GM18868 (cell line): Measurements from ENCODE around the gene IGF1R.

Experiments used
- ATAC-seq: cut with Tn5 transposase; IDR thresholded peaks from one replicate; pipeline ENCODE4 v1.9.1; 2021; ENCODE audit warnings: mild to moderate bottlenecking, moderate library complexity; ENCODE audit not compliant: unreplicated experiment

The IGF1R gene

DNA sequence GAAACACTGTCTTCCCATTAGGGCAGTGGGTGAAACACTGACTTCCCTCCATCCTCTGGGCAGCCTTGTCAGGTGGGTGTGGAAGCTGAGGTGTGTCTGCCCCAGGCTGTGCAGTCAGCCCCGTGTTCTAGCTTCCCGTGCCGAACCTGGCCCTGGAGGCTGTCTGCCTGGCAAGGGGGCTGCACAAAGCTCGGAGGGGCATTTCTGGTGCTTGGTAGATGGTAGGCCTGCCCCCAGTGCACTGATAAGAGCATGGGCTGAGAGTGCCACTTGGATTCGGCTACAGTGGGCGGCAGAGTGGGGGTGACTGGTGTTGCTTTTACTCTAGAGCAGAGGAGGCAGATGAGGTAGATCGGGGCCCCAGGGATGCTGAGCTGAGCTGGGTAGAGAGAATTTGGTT lies 21.3 kb downstream of the IGF1R start:
- ATAC-seq = no peak

DNA sequence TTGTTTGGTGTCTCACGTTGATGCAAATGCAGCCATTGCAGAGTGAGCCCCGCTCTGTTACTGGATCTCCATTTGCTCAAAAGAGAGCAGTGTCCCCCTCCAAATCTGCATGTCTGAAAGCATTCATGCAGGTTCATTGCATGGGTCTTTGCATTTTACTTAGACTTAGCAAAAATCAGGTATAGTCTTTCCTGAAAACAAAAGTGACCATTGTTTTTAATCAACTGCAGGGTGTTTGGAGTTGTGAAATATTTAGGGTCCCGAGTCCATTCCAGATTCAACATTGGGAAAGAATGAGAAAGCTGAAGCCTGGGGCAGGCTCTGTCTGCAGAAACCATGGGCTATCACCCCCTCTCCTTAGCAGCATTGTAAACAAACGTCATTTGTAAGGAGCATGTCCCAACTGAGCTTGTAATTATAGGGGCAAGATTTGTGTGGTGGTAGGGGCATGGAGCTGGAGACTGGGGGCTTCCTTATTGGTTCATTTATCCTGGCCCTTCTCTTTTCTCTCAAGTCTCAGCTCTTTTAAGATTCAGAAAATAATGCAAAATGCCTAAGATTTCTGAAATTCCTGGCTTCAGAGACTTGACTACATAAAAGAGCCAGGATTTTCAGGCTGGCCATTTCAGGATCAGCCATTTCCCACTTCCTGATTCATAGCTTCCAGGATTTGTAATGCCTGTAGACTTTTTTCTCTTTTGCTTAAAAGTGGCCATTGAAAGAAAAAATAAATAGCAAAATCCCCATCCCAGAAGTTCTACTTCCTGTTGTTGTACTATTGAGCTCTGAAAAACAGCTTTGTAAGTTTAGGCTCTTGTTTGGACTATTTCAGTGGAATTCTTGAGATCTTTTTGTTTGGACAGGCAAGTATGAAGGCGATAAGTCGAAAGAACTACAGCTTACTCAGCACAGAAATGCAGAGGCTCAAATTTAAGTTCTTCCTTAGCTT lies 23.0 kb downstream of the IGF1R start:
- ATAC-seq = no peak

DNA sequence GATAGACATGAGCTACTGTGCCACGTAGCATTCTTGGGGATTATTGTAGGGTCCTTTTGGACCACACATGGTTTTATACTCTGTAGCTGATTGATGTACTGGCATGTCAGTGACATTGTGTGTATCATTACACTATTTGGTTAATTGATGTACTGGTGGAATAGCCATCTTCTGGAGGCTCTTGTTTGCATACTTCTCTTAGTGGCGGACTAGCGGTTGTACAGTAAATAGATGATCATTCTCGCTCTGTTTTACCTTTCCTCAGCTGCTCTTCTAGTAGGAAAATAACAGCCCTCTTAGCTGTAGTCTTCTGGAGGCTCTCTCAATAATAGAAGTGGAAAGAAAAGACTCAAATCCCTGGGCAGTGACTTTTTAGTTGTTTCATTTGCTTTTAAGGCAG lies 24.8 kb downstream of the IGF1R start:
- no peak for ATAC-seq

DNA sequence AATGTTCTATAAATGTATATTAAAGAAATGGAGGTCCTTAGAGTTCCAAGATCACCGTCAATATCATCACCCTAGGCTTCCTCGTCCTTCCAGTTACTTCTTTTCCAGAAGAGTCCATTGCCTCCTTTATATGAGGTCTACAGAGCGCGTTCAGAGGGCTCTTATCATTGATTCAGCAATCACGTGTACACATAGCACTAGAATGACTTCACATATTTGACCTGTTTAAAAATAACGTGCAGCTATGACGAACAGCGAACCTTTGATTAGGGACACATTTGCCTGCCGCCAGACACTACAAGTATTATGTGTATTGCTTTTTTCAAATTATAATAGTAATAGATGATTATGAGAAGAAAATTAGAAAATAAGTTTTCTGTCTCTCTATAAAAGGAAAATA lies 26.0 kb downstream of the IGF1R start:
- no peak for ATAC-seq

DNA sequence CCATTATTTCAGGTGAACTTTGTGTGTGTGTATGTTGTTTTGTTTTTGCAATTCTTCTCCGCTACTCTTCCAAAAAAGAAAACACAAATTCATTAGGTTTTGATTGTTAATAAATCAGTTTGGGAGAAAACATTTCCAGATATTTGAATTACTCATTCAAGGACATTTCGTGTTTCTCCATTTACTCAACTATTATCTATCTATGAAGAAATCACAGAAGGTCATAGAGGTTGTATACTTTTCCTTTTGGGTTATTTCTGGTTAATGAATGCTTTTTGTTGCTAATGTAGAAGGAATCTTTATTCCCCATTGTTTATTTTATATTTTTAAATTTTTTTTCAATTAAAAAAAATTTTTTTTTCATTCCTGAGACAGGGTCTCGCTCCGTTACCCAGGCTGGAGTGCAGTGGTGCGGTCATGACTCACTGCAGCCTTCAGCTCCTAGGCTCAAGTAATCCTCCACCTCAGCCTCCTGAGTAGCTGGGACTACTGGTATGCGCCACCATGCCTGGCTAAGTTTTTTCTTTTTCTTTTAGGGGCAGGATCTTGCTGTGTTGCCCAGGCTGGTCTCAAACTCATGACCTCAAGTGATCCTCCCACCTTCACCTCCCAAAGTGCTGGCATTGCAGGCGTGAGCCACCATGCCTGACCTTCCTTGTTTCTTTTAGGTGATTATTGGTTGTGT lies 28.4 kb downstream of the IGF1R start:
- no peak for ATAC-seq

DNA sequence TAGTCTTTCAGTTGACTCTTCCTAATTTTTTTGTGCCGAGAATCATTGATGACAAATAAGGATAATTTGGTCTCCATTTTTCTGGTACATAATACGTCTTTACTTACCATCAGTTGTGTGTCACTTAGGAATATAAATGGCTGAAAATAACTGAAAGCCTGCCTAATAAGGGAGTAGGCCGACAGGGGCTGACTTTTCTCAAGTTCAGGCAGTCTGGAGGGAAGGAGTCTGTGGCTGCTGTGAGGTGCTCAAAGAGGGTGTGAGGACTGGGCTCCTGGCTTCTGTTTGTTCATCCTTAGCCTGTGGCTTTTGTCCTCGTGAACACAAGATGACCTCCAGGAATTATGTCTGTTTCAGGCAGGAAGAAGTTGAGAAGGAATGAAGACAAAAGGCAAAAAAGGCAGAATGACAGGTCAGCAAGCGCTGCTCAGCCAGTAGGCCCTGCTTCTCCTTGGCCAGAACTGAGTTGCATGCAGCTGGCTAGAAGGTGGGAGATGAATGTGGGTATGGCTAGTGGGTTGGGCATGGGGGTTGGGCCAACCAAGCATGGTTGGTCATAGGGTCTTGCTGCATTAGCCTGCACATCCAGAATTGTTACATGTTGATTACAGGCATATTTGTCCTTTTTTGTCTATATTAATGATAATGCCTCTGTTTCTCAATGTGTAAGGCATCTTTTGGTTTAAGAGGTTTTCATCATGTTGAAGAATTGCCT lies 29.2 kb downstream of the IGF1R start:
- no peak for ATAC-seq

DNA sequence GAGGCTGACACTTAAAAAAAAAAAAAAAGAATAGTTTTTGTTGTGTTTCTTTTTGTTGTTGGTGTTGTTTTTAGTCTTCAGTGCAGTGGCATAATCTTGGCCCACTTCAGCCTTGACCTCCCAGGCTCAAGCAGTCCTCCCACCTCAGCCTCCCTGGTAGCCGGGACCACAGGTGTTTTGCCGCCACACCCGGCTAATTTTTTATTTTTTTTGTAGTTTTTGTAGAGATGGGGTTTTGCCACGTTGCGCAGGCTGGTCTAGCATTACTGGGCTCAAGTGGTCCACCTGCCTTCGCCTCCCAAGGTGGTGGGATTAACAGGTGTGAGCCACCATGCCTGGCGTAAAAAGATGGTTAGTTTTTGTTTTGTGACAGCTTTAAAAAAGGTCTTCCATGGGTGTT lies 30.1 kb downstream of the IGF1R start:
- no peak for ATAC-seq

DNA sequence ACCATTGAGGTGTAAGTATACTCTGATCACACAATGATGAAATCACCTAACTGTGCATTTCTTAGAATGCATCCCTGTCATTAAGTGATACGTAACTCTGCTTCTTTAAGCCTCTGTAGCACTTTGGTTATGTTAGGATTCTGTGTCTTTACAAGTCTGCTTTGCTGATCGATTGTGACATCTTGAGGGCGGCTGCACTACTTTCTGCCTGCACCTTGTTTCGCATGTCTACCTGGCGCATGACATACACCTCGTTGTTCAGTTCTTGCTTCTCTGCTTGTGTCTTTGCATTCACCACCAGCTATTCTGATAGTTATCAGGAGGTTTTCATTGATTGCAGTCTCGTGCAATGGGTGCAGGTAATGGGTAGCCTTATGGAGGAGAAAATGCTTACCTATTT lies 32.7 kb downstream of the IGF1R start:
- ATAC-seq = no peak

DNA sequence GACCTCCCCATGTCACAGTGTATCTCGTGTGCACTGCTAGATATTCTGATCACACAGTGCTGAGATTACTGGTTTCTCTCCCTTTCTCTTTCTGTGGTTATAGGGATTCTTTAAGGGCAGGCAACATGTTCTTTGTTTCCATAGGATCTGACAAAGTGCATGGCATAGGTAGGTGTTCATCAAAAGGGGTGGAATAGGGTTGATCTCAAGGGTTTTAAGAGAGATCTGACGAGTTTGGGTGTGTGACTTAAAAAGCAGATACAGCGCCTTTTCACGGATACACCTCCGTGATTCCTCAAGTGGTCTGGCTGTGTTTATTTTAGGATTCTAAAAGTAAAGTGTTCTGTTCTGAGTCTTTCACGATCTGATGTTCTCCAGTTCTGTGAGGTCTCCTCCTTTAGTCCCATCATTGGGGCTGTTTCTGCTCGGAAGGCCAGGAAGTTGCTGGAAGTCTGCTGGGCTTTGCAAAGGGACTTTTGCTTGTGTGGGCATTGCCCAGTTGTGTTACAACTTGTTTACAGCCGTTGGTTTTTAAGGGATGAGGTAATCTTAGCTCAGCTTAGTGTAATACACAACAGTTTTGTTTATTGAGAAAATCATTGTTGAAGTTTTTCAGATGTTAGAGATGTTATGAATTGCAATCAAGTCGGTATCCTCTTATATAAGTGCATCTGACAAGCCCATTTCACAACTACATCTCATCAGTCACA lies 34.8 kb downstream of the IGF1R start:
- ATAC-seq = no peak

DNA sequence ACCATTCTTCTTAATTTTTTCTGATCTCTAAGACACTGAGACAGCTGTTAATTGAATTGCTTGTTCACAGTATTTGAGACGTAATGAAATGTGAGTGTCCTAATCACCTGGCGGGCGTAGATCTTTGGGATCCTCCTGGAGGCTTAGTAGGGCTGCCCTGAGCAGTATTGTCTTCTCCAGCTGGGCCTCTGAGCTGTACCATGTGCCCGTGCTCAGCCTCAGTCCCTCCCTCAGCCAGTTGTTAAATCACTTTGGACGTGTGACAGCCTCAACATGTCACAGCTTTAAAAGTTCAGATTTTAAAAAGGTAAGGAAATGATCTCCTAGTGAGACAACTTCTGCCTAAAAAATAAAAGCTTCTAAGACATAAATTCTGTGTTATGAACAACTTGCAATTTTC lies 35.5 kb downstream of the IGF1R start:
- no peak for ATAC-seq

DNA sequence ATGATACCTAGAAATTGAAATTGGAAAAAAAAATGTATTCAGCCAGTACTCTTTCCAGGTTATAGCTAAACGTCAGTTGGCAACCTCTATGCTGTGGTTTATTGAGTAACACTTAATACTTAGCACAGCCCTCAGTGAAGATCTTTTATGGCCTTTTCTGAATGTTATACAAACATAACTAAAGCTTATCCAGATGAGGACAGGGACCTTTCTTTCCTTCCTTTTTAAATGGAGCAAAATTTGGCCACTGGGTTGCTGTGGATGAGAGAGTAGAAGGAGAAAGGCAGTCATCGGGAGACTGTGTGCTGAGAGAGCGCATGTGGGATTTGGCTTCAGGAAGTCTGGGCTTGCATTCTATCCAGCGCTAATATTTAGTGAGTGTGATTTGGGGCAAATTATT lies 36.1 kb downstream of the IGF1R start:
- ATAC-seq = no peak

DNA sequence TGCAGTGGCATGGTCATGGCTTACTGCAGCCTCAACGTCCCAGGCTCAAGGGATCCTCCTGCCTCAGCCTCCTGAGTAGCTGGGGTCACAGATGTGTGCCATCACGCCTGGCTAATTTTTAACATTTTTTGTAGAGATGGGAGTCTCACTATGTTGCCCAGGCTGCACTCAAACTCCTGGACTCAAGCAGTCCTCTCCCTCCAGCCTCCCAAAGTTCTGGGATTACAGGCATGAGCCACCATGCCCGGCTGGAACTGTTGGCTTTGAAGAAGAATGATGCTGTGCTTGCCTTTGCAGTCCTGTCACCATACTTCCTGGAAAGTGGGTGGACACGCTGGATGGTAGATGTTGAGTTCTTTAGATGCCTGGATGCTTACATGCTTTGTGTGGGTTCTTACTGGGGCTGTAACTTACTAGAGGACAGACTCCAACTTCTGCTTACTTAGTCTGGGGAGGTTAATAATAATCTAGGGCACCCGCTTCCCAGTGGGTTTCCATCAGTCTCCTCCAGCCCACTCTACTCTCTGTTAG lies 36.7 kb downstream of the IGF1R start:
- ATAC-seq = no peak

DNA sequence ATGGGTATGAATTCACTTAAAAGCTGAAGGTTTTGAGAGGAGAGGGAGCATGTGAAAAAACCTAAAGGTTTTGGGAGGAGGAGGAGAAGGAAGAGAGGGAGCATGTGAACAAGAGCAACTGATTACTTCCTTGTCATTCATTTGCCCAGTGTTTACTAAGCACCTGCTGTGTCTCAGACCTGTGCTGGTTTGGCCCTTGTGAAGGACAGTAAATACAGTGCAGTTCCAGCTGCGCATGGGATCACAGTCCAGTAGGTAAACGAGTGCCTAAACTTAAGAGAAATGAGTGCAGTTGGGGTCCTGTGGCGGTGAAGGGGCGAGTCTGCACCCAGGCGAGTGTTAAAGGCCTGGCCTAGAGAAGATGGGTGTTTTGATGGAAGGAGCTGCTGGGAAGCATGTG lies 38.6 kb downstream of the IGF1R start:
- no peak for ATAC-seq

DNA sequence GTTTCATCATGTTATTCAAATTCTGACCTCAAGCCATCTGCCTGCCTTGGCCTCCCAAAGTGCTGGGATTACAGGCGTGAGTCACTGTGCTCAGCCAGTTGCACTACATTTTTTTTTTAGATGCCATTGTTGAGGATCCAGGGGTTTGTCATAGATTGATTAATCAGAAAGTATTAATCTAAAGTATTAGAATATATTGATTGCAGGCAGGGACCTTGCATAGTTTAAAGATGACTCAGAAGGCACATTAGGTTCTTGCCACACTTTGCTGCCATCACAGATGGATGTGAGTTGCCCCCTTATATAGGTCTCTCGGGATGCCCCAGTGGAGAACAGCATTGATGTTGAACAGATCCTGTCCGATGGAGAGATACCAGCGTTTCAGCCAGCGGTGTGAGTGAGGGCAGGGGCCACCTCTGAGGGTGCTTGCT lies 41.1 kb downstream of the IGF1R start:
- ATAC-seq = no peak

DNA sequence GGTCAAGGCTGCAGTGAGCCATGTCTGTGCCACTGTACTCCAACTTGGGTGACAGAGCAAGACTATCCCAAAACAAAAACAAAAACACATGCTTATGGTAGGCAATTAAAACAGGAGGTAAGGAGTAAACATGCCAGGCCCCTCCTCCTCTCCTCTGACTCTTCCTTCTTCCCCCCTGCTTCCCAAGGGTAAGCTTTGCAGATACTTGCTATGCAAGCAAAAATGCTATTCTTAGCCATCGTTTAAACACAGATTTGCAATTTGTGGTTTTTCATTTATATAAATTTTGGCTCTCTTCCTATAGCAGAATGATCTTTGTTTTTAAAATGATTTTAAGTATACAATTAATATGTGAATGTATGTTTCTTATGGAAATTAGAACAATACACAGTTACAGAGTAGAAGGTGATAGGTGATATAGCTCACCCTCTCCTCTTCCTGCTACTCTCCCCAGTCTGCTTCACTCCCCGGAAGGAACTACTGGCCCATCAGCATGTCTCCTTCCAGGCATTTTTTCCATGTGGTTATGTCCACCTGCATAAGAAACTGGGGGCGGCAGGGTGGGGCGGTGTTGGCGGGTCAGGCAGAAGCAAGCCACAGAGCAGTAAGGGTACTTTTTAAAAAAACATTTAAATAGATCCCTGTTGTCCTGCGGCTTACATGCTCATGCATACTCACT lies 42.1 kb downstream of the IGF1R start:
- ATAC-seq = no peak

DNA sequence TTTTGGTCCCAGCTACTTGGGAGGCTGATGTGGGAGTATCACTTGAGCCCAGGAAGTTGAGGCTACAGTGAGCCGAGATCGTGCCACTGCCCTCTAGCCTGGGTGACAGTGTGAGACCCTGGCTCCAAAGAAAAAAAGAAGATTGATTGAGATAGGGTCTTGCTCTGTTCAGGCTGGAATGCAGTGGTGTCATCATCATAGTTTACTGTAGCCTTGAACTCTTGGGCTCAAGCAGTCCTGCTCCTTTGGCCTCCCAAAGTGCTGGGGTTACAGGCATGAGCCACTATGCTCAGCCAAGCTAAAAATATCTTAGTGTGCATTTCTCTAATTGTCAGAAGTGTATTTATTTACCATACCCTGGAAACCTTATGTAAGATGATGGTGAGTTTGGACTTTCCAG lies 43.9 kb downstream of the IGF1R start:
- no peak for ATAC-seq

DNA sequence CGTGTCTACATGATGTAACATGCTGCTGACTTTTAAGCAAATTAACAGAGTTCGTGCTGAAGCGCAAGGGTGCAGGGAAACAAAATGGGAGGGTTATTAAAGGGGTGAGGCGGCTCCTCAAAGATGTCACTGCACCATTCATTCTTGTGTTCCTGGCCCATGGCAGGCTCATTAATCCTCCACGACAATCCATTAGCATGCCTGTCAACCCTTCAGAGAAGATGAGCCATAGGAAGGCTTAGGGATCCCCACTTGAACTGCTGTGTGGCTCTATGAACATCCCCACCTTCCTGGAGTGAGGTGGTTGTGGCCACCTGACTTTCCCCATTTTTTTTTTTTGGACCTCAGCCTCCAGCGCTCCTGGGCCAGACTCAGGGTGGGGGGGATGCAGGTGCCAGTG lies 45.8 kb downstream of the IGF1R start:
- ATAC-seq = no peak

DNA sequence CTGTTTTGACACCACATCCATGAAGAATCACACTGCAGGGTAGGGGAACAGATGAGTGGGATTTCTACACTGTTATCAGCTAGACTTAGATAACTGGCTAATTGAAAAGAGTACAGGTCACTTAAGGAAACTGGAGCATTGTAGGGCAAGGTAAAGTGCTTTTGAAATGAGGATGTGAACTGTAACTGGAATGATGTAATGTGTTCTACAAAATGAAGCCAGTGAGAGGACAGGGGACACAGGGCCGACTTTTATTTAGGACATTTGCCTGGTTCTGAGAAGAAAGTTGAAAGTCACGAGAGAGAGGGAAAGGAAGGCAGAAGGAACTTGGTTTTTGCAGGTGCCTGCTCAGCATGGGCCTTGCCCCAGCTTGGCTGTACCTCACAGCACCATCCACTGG lies 50.5 kb downstream of the IGF1R start:
- ATAC-seq = no peak

DNA sequence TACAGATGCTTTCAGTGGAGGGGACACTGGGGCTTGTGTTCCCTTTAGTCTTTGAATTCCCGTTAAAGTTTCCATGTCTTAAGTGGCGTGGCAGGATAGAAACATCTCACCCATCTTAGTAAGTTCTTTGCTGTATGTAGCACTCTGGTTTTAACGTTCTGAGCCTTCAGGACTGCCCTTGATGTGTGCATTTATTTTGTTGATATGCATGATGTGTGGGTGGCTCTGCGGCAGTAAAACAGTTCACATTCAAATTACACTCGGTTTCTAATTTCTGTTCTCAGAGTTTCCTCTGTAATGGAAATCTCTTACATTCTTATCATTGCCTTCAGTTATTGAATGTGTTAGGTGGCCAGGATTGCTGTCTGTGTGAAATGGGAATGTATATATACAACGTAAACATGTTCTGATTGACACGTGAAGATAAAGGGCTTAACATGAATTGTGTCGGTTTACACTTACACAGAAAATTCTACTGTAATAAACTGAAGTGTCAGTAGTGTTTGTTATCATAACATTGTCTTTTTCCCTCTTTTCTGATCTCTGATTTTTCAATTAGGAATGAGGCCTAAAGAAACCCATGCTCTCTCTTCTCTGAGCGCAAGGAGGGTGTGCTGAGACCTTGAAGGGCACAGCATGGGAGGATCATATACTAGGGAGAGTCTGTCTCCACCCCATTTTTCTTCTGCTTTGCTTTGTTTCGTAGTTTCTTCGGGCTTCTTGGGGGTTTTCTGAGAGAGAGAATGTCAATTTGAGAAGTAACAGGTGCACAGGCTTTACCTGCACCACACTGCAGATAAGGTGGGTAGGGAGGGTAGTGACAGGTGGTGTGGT lies 51.5 kb downstream of the IGF1R start:
- ATAC-seq = no peak
